ENCODE results near the gene NAV3. TPM values are rescaled to one million over a fixed set of nuclear protein-coding genes. Genes with fewer than 3 reads are reported as not detected.

NAV3 gene
- total RNA-seq, 1 donor from 2014 or later: 8.7 TPM

DNA sequence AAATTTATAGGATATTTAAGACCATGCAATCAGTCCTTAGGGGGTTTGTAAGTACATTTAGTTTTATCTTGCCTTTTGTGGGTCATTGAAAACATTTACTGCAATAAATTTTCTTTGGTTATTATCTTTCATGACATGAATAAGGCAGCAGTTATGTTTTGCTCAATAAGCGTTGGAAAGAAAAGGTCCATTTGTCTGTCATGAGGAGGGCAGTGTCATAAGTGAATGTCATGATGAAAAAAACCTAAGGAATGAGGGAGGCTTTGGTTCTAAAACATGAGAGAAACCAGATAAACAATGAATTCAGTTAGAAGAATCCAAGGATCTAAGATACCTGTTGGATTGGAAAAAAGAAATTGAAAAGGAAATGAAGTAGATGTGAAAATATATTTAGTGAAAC, 209.4 kb downstream of the NAV3 start:
- H3K4me1 ChIP-seq: no peaks in the 10 kb centered on the region
- H3K4me3 ChIP-seq: no peak overlapping the region
- no peak for ATAC-seq
- TF ChIP-seq, protein P1, sequence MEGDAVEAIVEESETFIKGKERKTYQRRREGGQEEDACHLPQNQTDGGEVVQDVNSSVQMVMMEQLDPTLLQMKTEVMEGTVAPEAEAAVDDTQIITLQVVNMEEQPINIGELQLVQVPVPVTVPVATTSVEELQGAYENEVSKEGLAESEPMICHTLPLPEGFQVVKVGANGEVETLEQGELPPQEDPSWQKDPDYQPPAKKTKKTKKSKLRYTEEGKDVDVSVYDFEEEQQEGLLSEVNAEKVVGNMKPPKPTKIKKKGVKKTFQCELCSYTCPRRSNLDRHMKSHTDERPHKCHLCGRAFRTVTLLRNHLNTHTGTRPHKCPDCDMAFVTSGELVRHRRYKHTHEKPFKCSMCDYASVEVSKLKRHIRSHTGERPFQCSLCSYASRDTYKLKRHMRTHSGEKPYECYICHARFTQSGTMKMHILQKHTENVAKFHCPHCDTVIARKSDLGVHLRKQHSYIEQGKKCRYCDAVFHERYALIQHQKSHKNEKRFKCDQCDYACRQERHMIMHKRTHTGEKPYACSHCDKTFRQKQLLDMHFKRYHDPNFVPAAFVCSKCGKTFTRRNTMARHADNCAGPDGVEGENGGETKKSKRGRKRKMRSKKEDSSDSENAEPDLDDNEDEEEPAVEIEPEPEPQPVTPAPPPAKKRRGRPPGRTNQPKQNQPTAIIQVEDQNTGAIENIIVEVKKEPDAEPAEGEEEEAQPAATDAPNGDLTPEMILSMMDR (IDR thresholded peaks at IDR 0.05): no peak
- H3K36me3 ChIP-seq: no peaks in the 10 kb centered on the region
- H3K9me3 ChIP-seq: no peaks in the 10 kb centered on the region
- no peak for DNase-seq
- no peaks in the 10 kb centered on the region for H3K27me3 ChIP-seq (ENCODE audit: low read depth)
- intact Hi-C loops (cut with DNase I): no loop called here
- no peak overlapping the region for H3K27ac ChIP-seq

DNA sequence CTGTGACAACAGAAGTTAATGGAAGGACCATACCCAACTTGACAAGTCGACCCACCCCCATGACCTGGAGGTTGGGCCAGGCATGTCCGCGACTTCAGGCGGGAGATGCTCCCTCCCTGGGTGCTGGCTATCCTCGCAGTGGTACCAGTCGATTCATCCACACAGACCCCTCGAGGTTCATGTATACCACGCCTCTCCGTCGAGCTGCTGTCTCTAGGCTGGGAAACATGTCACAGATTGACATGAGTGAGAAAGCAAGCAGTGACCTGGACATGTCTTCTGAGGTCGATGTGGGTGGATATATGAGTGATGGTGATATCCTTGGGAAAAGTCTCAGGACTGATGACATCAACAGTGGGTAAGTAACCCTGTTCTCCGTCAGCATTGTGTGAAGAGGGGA, 220.1 kb downstream of the NAV3 start:
- no peak overlapping the region for H3K4me3 ChIP-seq
- intact Hi-C loops (cut with DNase I): no loop called here
- no peak for DNase-seq
- H3K4me1 ChIP-seq: no peaks in the 10 kb centered on the region
- H3K27ac ChIP-seq: no peak overlapping the region
- TF ChIP-seq, protein P1 (IDR thresholded peaks at IDR 0.05): no peak
- H3K27me3 ChIP-seq (ENCODE audit: low read depth): no peaks in the 10 kb centered on the region
- ATAC-seq: no peak
- H3K36me3 ChIP-seq: no peaks in the 10 kb centered on the region
- H3K9me3 ChIP-seq: no peaks in the 10 kb centered on the region

GRCh38 chr12:78055545-78055944, 224.9 kb downstream of the NAV3 start:
- no peak overlapping the region for H3K27ac ChIP-seq
- H3K4me3 ChIP-seq: no peak overlapping the region
- no peaks in the 10 kb centered on the region for H3K36me3 ChIP-seq
- H3K9me3 ChIP-seq: no peaks in the 10 kb centered on the region
- H3K4me1 ChIP-seq: no peaks in the 10 kb centered on the region
- DNase-seq (no peak), ATAC-seq (no peak)
- no peaks in the 10 kb centered on the region for H3K27me3 ChIP-seq (ENCODE audit: low read depth)
- TF ChIP-seq, protein P1 (IDR thresholded peaks at IDR 0.05): no peak
- intact Hi-C loops (cut with DNase I): no loop called here

DNA sequence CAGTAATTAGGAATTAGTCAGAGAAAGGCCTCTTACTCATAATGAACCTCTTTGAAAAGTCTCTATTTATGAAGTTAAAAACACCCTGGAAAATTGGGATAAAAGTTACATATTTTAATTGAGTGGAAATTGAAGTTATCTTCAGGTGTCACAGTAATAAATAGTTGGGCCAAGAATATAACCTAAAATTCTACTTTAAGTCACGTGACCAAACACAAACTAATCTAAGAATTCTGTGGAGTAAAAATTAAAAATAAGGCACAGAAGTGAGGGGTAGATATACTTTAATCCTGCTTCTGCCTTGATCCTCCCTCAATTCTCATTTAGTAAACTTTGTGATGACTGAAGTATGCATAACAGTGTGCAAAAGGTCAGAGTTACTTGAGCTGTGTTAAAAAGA, 226.4 kb downstream of the NAV3 start:
- Histone ChIP-seq H3K4me1 (no peaks in the 10 kb centered on the region), H3K27ac (no peak overlapping the region), H3K27me3 (ENCODE audit: low read depth) (no peaks in the 10 kb centered on the region), H3K36me3 (no peaks in the 10 kb centered on the region), H3K9me3 (no peaks in the 10 kb centered on the region), H3K4me3 (no peak overlapping the region)
- TF ChIP-seq, protein P1 (IDR thresholded peaks at IDR 0.05): no peak
- intact Hi-C loops (cut with DNase I): no loop called here
- ATAC-seq (no peak), DNase-seq (no peak)

DNA sequence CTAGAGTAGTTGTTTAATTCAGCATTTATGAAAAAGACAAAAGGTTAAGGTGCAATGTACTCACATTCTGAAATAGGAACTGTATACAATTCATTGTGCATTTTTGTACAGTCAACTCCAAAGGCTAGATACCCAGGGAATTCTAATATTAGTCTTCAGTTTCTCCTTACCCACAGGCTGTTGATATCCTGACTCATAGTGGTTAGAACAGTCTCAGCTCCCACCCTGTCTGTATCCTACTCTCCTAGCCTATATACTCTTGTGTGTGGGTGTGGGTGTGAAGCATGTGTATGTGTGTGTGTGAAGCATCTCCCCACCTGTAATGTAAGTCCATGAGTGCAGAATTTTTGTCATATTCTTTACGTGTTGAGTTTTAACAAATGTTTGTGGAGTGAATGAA, 229.5 kb downstream of the NAV3 start:
- Histone ChIP-seq H3K4me1 (no peaks in the 10 kb centered on the region), H3K27ac (no peak overlapping the region), H3K9me3 (no peaks in the 10 kb centered on the region), H3K4me3 (no peak overlapping the region), H3K27me3 (ENCODE audit: low read depth) (no peaks in the 10 kb centered on the region), H3K36me3 (no peaks in the 10 kb centered on the region)
- intact Hi-C loops (cut with DNase I): no loop called here
- DNase-seq: no peak
- no peak for ATAC-seq
- TF ChIP-seq, protein P1 (IDR thresholded peaks at IDR 0.05): no peak

DNA sequence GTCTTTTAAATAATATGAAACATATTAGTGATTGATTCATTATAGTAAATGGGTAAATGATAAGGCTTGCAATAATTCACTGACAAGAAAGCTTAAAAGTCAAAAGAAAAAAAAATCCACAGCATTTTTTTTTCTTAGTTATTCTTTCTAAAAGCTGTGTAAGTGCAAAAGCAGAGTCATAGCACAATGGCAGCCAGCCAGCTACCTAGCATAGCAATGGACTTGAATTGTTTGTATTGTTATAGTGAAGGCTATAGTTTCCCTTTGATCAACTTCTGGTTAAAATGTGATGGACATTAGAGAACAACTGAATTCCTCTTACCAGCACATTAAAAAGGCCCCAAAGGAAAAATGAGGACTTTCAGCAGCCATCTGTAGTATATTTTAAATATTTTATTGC, 232.1 kb downstream of the NAV3 start:
- H3K9me3 ChIP-seq: no peaks in the 10 kb centered on the region
- TF ChIP-seq, protein P1 (IDR thresholded peaks at IDR 0.05): no peak
- ATAC-seq (no peak), DNase-seq (no peak)
- H3K27me3 ChIP-seq (ENCODE audit: low read depth): no peaks in the 10 kb centered on the region
- no peaks in the 10 kb centered on the region for H3K36me3 ChIP-seq
- H3K4me3 ChIP-seq: no peak overlapping the region
- H3K27ac ChIP-seq: no peak overlapping the region
- intact Hi-C loops (cut with DNase I): no loop called here
- no peaks in the 10 kb centered on the region for H3K4me1 ChIP-seq
